Liver (tissue), 9 donors: ENCODE results near the gene ARID3A. TPM values are rescaled to one million over a fixed set of nuclear protein-coding genes. Genes with fewer than 3 reads are reported as not detected.

Experiments used
- DNase-seq: peaks from one replicate; pipeline ENCODE4 v3.0.0-alpha.2; 2017; ENCODE audit warnings: low spot score
- H3K27ac ChIP-seq, 2 donors: one replicate each; pipeline ENCODE4 v1.7.0; 2013; ENCODE audit warnings: inconsistent platforms in 2 of 2, low read length in 2 of 2, control low read depth in 1 of 2, low read depth in 1 of 2, mild to moderate bottlenecking in 1 of 2
- H3K27me3 ChIP-seq, 4 donors: one replicate each; pipeline versions ENCODE4 v1.6.1 to v1.7.0; 2013; ENCODE audit warnings: low read length in 3 of 4, inconsistent platforms in 1 of 4, mild to moderate bottlenecking in 1 of 4, moderate library complexity in 1 of 4; ENCODE audit not compliant: control insufficient read depth in 4 of 4, insufficient read depth in 4 of 4
- H3K36me3 ChIP-seq, 4 donors: one replicate each; pipeline versions ENCODE4 v1.6.1 to v1.7.0; 2013; ENCODE audit warnings: low read length in 3 of 4, mild to moderate bottlenecking in 3 of 4, low read depth in 1 of 4, moderate library complexity in 1 of 4; ENCODE audit not compliant: control insufficient read depth in 4 of 4, insufficient read depth in 3 of 4
- H3K4me1 ChIP-seq, 4 donors: one replicate each; pipeline versions ENCODE4 v1.6.1 to v1.7.0; 2013; ENCODE audit warnings: low read length in 3 of 4, mild to moderate bottlenecking in 3 of 4, moderate library complexity in 1 of 4; ENCODE audit not compliant: control insufficient read depth in 4 of 4, insufficient read depth in 4 of 4
- H3K4me3 ChIP-seq, 3 donors: one replicate each; pipeline versions ENCODE4 v1.6.1 to v1.7.0; 2013; ENCODE audit warnings: low read length in 3 of 3, control low read depth in 1 of 3, low read depth in 1 of 3, mild to moderate bottlenecking in 1 of 3
- H3K9ac ChIP-seq, 2 donors: one replicate each; pipeline ENCODE4 v1.7.0; 2013; ENCODE audit warnings: low read length in 2 of 2, mild to moderate bottlenecking in 2 of 2, moderate library complexity in 2 of 2, control low read depth in 1 of 2, low read depth in 1 of 2
- H3K9me3 ChIP-seq, 4 donors: one replicate each; pipeline versions ENCODE4 v1.6.1 to v1.7.0; 2013; ENCODE audit warnings: low read length in 3 of 4; ENCODE audit not compliant: control insufficient read depth in 4 of 4
- ATF3 ChIP-seq: IDR thresholded peaks from 2 replicates; pipeline ENCODE4 v1.6.1; 2016; ENCODE audit warnings: antibody characterized with exemption
- CTCF ChIP-seq: fragments of 150-350 bp; IDR thresholded peaks from 2 replicates; pipeline ENCODE4 v1.5.1; 2017; ENCODE audit warnings: improper control_type of control experiment, low read depth, low read length; ENCODE audit not compliant: missing input control
- EGR1 ChIP-seq, 2 donors: IDR thresholded peaks; 2 replicates each; pipeline ENCODE4 v1.6.1; 2016 to 2018; ENCODE audit warnings: antibody characterized with exemption in 2 of 2, low read depth in 2 of 2
- FOXA1 ChIP-seq: IDR thresholded peaks from 2 replicates; pipeline ENCODE4 v1.6.1; 2016; ENCODE audit warnings: antibody characterized with exemption
- FOXA2 ChIP-seq: IDR thresholded peaks from 2 replicates; pipeline ENCODE4 v1.6.1; 2016; ENCODE audit warnings: antibody characterized with exemption
- GABPA ChIP-seq, 2 donors: IDR thresholded peaks in 1 of 2; conservative IDR thresholded peaks in 1 of 2; 2 replicates each; pipeline ENCODE4 v1.6.1; 2016; ENCODE audit warnings: antibody characterized with exemption in 2 of 2, mild to moderate bottlenecking in 1 of 2, moderate library complexity in 1 of 2
- HNF4A ChIP-seq, 2 donors: conservative IDR thresholded peaks; 2 replicates each; pipeline ENCODE4 v1.6.1; 2016; ENCODE audit warnings: antibody characterized with exemption in 2 of 2, mild to moderate bottlenecking in 2 of 2
- HNF4G ChIP-seq: IDR thresholded peaks from 2 replicates; pipeline ENCODE4 v1.6.1; 2016; ENCODE audit warnings: antibody characterized with exemption
- JUND ChIP-seq, 2 donors: IDR thresholded peaks; 2 replicates each; pipeline ENCODE4 v1.6.1; 2016; ENCODE audit warnings: antibody characterized with exemption in 2 of 2
- MAX ChIP-seq: IDR thresholded peaks from 2 replicates; pipeline ENCODE4 v1.6.1; 2016; ENCODE audit warnings: antibody characterized with exemption
- NR2F2 ChIP-seq: IDR thresholded peaks from 2 replicates; pipeline ENCODE4 v1.6.1; 2016; ENCODE audit warnings: antibody characterized with exemption
- RAD21 ChIP-seq, 2 donors: IDR thresholded peaks; 2 replicates each; pipeline ENCODE4 v1.6.1; 2016; ENCODE audit warnings: antibody characterized with exemption in 2 of 2, mild to moderate bottlenecking in 2 of 2
- REST ChIP-seq: IDR thresholded peaks from 2 replicates; pipeline ENCODE4 v1.6.1; 2016; ENCODE audit warnings: antibody characterized with exemption, mild to moderate bottlenecking
- RXRA ChIP-seq, 2 donors: IDR thresholded peaks; 2 replicates each; pipeline ENCODE4 v1.6.1; 2017 to 2018; ENCODE audit warnings: antibody characterized with exemption in 2 of 2, mild to moderate bottlenecking in 1 of 2
- SP1 ChIP-seq: IDR thresholded peaks from 2 replicates; pipeline ENCODE4 v1.6.1; 2018; ENCODE audit warnings: antibody characterized with exemption, mild to moderate bottlenecking
- TAF1 ChIP-seq: conservative IDR thresholded peaks from 2 replicates; pipeline ENCODE4 v1.6.1; 2016; ENCODE audit warnings: antibody characterized with exemption, mild to moderate bottlenecking
- YY1 ChIP-seq: IDR thresholded peaks from 2 replicates; pipeline ENCODE4 v1.6.1; 2016; ENCODE audit warnings: antibody characterized with exemption, mild to moderate bottlenecking
- ZBTB33 ChIP-seq: IDR thresholded peaks from 2 replicates; pipeline ENCODE4 v1.6.1; 2016; ENCODE audit warnings: antibody characterized with exemption
- WGBS: extraction: QIAGEN DNeasy Blood & Tissue Kit; methylation state at CpG from one replicate; pipeline ENCODE4 v1.1.7; 2013; 5-methylcytosine and 5-hydroxymethylcytosine counted together
- polyA plus RNA-seq, 2 donors: library from polyadenylated mRNA; stranded (reverse) in 1 of 2; unstranded in 1 of 2; fragments of 200-250 nt in 1 of 2; fragments of >200 nt in 1 of 2; fragmentation: Nextera tagmentation in 1 of 2; extraction: Ambion mirVana in 1 of 2; gene quantifications; one replicate each; pipeline versions ENCODE4 v1.2.1 to v1.2.3, GENCODE V29; 2013 to 2015
- total RNA-seq, 2 donors: library from RNA; depleted of rRNA; stranded (reverse); fragments of >200 nt; gene quantifications; one replicate each; pipeline ENCODE4 v1.2.3, GENCODE V29; 2014
- donor health status: healthy.
- donor health status: healthy.
- donor health status: healthy.
- donor health status: healthy.
- donor health status: healthy.

The ARID3A gene
- total and polyA plus RNA-seq, 4 donors = 0.74 to 42.4 (median 3.1) TPM

- peaks cover 0 to 4% (median 3%) of the 10 kb centered on the region in 4 donors for H3K27me3 ChIP-seq
- 4% methylated on average over 43 of the region's 43 CpGs for WGBS
- H3K36me3 ChIP-seq = no peaks in the 10 kb centered on the region
- H3K4me1 ChIP-seq = peaks cover 11 to 25% (median 18%) of the 10 kb centered on the region in 4 donors
- DNase-seq = peak; percentile 61
- peak in 1 of 2 donors; percentile 50 for TF ChIP-seq RAD21 (IDR thresholded peaks at IDR 0.05)
- no peak for TF ChIP-seq MAX
- peak; percentile 25 for TF ChIP-seq CTCF
- H3K27ac ChIP-seq = no peak within 1 kb of the TSS
- H3K9me3 ChIP-seq = no peaks in the 10 kb centered on the region
- peak within 1 kb of the TSS in 1 of 3 donors; percentile 26 for H3K4me3 ChIP-seq
- no peak within 1 kb of the TSS for H3K9ac ChIP-seq
Measured at GRCh38 chr19:1000095-1000494, 74.3 kb downstream of the ARID3A start, which contains the start of gene GRIN3B. Gene GRIN3B (plus strand): TSS chr19:1000419. CDS start chr19:1000438, 19 bp downstream.

GRCh38 chr19:1000591-1001537 is 75.0 kb downstream of the ARID3A start:
- H3K9me3 ChIP-seq = no peaks in the 10 kb centered on the region
- DNase-seq = no peak
- peaks cover 0 to 4% (median 3%) of the 10 kb centered on the region in 4 donors for H3K27me3 ChIP-seq
- H3K27ac ChIP-seq = no peak overlapping the region
- no peak overlapping the region for H3K9ac ChIP-seq
- TF ChIP-seq TAF1 (no peak), HNF4G (no peak), NR2F2 (no peak), ZBTB33 (no peak), EGR1 (IDR thresholded peaks at IDR 0.05; ENCODE audit: low read depth in 2 of 2) (no peak), ATF3 (no peak), JUND (IDR thresholded peaks at IDR 0.05) (no peak), FOXA2 (no peak), RXRA (IDR thresholded peaks at IDR 0.05) (no peak), YY1 (no peak), GABPA (IDR thresholded peaks at IDR 0.05 in 1 of 2, conservative IDR thresholded peaks at IDR 0.05 in 1 of 2) (no peak), RAD21 (IDR thresholded peaks at IDR 0.05) (no peak), FOXA1 (no peak), HNF4A (conservative IDR thresholded peaks at IDR 0.05) (no peak), SP1 (no peak), REST (no peak), MAX (no peak), CTCF (no peak)
- peaks cover 3 to 17% (median 12%) of the 10 kb centered on the region in 4 donors for H3K4me1 ChIP-seq
- whole genome bisulfite sequencing = 6% methylated on average over 73 of the region's 73 CpGs
- no peaks in the 10 kb centered on the region for H3K36me3 ChIP-seq
- H3K4me3 ChIP-seq = peak overlapping the region in 1 of 3 donors; percentile 26
